ES-I3 (cell line): ENCODE data around the gene PRXL2C.
"Not testable (repeated sequence)": the region's sequence is repeated elsewhere in the genome, so short reads cannot be mapped to it uniquely, and the experiment has no call there.

Source experiments
- H3K36me3 ChIP-seq: 2 replicates; pipeline ENCODE4 v1.6.1; 2013; ENCODE audit warnings: mild to moderate bottlenecking, low read length, control low read depth, moderate library complexity; ENCODE audit not compliant: insufficient read depth
- H3K4me1 ChIP-seq: 2 replicates; pipeline ENCODE4 v1.6.1; 2013; ENCODE audit warnings: mild to moderate bottlenecking, control low read depth, low read length; ENCODE audit not compliant: insufficient read depth
- H3K9ac ChIP-seq: 2 replicates; pipeline ENCODE4 v1.6.1; 2013; ENCODE audit warnings: low read depth, mild to moderate bottlenecking, low read length, moderate library complexity
- H3K9me3 ChIP-seq: 2 replicates; pipeline ENCODE4 v1.6.1; 2013; ENCODE audit warnings: mild to moderate bottlenecking, low read length, moderate library complexity; ENCODE audit not compliant: control insufficient read depth, insufficient read depth

The PRXL2C gene, protein sequence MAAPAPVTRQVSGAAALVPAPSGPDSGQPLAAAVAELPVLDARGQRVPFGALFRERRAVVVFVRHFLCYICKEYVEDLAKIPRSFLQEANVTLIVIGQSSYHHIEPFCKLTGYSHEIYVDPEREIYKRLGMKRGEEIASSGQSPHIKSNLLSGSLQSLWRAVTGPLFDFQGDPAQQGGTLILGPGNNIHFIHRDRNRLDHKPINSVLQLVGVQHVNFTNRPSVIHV

DNA sequence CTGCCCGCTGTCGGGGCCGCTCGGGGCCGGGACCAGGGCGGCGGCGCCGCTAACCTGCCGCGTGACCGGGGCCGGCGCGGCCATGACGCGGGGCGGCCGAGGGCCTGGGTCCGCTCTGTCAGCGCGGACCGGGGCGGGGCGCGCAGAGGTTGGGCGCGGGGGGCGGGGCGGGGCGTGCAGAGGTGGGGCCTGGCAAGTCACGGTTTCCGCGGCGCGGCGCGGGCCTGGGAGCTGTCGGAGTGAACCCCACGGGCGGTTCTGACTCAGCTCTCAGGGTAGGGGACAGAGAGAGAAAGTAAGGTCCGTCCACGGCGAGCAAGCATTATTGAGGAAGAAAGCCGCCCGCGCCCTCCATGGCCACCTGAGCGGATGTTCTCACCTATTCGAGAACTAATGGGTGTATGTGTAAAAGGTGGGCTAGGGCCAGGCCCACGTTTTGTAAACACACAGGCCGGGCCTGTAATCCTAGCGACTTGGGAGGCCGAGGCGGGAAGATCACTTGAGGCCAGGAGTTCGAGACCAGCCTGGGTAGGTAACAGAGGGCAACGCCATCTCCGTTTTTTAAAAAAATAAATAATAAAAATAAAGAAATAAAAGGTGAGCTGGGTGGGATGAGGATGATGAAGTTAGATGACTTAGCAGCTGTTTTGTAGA, at the start of gene PRXL2C:
Gene PRXL2C, minus strand, starts transcription at position 120 of the 654 bp plus-strand sequence. Its CDS starts 36 bp downstream, at position 84.
- Histone ChIP-seq H3K4me1 (no peaks in the 10 kb centered on the region; the same call in 1 of the 2 replicates), H3K9me3 (no peaks in the 10 kb centered on the region), H3K36me3 (no peaks in the 10 kb centered on the region), H3K9ac (peak within 1 kb of the TSS; percentile 63)

DNA sequence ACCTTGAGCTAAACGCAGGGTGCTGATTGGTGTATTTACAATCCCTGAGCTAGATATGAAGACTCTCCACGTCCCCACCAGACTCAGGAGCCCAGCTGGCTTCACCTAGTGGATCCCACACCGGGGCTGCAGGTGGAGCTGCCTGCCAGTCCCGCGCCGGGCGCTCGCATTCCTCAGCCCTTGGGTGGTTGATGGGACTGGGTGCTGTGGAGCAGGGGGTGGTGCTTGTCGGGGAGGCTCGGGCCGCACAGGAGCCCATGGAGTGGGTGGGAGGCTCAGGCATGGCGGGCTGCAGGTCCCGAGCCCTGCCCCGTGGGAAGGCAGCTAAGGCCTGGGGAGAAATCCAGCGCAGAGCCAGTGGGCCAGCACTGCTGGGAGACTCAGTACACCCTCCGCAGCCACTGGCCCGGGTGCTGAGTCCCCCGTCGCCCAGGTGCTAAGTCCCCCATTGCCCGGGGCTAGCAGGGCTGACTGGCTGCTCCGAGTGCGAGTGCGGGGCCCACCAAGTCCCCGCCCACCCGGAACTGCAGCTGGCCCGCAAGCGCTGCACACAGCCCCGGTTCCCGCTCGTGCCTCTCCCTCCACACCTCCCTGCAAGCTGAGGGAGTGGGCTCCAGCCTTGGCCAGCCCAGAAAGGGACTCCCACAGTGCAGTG, 45.7 kb upstream of the PRXL2C start:
- not testable (repeated sequence) for H3K9me3 ChIP-seq, H3K4me1 ChIP-seq, H3K9ac ChIP-seq, H3K36me3 ChIP-seq

GRCh38 chr9:96691326-96691725, 36.2 kb upstream of the PRXL2C start:
- no peaks in the 10 kb centered on the region for H3K4me1 ChIP-seq
- no peaks in the 10 kb centered on the region for H3K36me3 ChIP-seq
- H3K9ac ChIP-seq, result no peak overlapping the region
- peaks cover 7% of the 10 kb centered on the region; the same call in 1 of the 2 replicates for H3K9me3 ChIP-seq

DNA sequence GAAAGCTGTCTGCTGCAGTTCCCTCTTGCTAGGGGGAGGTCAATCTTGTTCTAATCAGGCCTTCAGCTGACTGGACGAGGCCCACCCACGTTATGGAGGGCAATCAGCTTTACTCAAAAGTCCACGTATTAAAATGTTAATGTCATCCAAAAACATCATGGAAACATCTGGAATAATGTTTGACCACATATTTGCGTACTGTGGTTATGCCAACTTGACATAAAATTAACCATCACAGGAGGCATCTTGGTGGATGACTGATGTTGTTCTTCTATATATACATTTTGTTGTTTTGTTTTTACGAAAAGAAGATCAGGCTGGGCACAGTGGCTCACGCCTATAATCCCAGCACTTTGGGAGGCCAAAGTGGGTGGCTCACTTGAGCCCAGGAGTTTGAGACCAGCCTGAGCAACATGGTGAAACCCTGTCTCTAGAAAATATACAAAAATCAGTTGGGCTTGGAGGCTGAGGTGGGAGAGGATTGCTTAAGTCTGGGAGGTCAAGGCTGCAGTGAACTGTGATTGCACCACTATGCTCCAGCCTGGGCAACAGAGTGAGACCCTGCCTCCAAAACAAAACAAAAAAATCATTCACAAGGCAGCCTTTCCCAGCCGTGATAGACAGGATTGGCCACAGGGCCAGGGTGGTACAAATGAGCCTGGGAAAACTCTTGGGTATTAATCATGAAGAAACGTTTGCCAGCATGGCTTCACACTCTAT, 33.8 kb upstream of the PRXL2C start:
- no peaks in the 10 kb centered on the region for H3K36me3 ChIP-seq
- no peak overlapping the region for H3K9ac ChIP-seq
- H3K4me1 ChIP-seq, result no peaks in the 10 kb centered on the region
- peaks cover 7% of the 10 kb centered on the region; the same call in 1 of the 2 replicates for H3K9me3 ChIP-seq

- Histone ChIP-seq H3K4me1 (no peaks in the 10 kb centered on the region), H3K9ac (no peak overlapping the region), H3K36me3 (no peaks in the 10 kb centered on the region), H3K9me3 (peaks cover 7% of the 10 kb centered on the region; the same call in 1 of the 2 replicates)
Observed at GRCh38 chr9:96688187-96688586, 33.1 kb upstream of the PRXL2C start.

DNA sequence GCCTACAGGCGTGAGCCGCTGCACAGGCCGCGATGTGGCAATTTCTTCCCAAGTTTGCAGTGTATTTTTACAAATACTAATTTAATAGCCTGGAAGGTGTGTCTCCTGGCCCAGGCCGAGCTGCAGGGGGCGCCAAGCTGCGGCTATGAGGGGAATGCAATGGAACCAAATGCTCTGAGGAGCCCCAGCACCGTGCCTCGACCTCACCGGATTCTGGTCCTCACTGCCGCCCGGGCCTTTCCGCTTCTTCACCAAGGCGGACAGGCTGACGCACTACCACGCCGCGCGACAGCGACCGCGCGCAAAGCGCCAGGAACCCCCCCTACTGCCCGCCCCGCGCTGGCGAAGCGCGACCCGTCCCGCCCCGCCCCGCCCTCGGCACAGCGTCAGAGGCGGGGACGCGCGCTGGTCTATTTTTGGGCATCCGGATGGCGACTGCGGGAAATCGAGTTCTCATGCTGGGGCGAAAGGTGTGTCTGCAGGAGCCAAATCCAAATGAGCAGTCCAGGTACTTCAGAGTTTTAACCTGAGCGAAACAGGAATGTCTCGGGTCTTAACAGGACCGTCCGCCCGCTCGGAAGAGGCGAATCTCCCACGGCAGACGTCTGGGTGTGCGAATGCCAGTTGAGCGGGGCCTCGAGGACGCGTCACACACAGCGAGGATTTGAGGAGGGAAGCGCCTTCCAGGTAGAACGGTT, 31.7 kb upstream of the PRXL2C start:
- Histone ChIP-seq H3K9me3 (peaks cover 4% of the 10 kb centered on the region; the same call in 1 of the 2 replicates), H3K9ac (peak overlapping the region; percentile 54; the same call in 1 of the 2 replicates), H3K36me3 (no peaks in the 10 kb centered on the region), H3K4me1 (no peaks in the 10 kb centered on the region)

DNA sequence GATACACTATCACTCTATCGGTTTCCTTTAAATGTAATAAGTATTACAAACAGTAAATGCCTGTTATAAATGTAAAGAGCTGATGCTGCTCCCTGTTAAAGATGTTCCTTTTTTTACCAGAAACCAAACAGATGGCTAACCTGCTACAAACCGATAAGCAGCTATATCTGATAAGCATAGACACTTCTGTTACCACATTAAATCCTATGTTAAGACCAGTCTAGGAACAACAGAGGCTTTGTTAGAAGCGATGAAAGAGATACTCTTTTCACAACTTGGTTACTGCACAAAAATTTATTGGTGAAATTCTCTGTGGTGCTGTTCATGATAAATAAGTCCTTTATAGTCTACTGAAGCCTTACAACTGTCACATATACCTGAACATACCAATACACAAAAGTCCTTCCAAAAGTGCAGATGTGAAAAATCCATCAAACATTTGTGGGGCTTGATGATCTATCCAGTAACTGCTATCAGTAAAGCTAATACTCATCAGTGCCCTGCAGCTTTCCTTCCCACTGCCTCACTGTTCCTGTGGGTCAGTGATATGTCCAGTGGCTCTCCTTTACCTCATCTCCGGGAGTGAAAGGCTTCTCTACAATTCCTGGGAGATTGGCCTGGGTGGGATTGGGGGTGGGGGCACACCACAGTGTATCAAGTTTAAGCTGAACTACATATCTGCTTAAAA, 25.8 kb upstream of the PRXL2C start:
- Histone ChIP-seq H3K36me3 (no peaks in the 10 kb centered on the region), H3K9me3 (no peaks in the 10 kb centered on the region; the same call in 1 of the 2 replicates), H3K9ac (no peak overlapping the region), H3K4me1 (no peaks in the 10 kb centered on the region)

DNA sequence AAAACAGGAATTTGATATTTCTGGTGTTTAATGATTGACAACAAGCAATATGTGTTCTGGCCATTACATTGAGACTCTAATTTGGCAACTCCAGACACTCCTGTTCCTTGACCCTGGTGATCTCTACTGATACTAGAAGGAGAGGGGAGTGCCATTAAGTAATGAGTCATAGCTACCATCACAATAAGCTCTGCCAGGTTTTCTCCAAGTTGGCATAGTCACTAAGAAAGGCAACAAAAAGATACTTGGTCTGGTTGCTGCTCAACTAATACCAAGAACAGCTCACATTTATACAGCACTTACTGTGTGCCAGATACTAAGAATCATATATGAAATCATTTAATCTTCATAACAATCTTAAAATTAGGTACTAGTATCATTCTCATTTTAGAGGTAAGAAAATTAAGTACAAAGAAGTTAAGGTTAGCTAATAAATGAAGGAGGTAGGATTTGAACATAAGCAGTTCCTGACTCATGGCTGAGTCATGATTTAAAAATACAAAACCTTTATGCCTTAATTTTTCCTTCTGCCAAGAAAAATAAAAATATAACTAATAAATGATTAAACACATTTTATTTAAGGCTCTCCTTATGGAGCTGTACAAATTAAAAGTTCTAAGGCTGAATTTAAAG, 19.9 kb upstream of the PRXL2C start:
- no peak overlapping the region for H3K9ac ChIP-seq
- H3K36me3 ChIP-seq, result no peaks in the 10 kb centered on the region
- no peaks in the 10 kb centered on the region for H3K4me1 ChIP-seq
- H3K9me3 ChIP-seq, result no peaks in the 10 kb centered on the region

GRCh38 chr9:96673786-96674185, 18.7 kb upstream of the PRXL2C start:
- not testable (repeated sequence) for H3K9me3 ChIP-seq, H3K9ac ChIP-seq, H3K36me3 ChIP-seq, H3K4me1 ChIP-seq

DNA sequence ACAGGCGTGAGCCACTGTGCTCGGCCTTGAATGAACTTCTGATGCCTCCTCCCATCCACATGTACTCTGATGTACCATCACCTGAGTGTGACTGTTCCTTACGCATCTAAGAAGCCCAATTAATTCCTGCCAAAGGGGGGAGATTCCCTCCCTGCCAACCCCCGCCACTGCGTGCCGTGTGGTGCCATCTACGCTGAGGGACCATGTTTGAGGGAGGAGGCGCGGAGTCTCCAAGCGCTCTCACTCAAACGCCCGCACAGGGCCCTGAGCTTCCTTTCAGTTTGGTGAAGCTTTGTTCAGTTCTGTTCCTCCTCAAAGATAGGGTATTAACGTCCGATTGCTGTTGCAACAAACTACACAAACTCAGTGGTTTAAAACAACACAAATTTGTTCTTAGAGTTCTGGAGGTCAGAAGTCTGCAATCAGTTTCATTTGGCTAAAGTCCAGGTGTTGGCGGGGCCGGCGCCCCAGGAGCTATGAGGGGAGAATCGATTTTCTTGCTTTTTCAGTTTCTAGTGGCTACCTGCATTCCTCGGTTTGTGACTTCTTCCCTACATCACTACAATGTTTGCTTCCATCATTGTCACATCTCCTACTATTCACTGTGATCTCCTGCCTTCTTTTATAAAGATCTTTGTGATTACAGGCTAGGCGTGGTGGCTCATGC, 13.9 kb upstream of the PRXL2C start:
- H3K36me3 ChIP-seq, result no peaks in the 10 kb centered on the region
- H3K9me3 ChIP-seq, result no peaks in the 10 kb centered on the region
- no peaks in the 10 kb centered on the region; the same call in 1 of the 2 replicates for H3K4me1 ChIP-seq
- no peak overlapping the region for H3K9ac ChIP-seq

- Histone ChIP-seq H3K4me1 (no peaks in the 10 kb centered on the region; the same call in 1 of the 2 replicates), H3K9me3 (no peaks in the 10 kb centered on the region), H3K9ac (no peak overlapping the region), H3K36me3 (no peaks in the 10 kb centered on the region)
Observed at GRCh38 chr9:96667363-96667728, 12.2 kb upstream of the PRXL2C start.

DNA sequence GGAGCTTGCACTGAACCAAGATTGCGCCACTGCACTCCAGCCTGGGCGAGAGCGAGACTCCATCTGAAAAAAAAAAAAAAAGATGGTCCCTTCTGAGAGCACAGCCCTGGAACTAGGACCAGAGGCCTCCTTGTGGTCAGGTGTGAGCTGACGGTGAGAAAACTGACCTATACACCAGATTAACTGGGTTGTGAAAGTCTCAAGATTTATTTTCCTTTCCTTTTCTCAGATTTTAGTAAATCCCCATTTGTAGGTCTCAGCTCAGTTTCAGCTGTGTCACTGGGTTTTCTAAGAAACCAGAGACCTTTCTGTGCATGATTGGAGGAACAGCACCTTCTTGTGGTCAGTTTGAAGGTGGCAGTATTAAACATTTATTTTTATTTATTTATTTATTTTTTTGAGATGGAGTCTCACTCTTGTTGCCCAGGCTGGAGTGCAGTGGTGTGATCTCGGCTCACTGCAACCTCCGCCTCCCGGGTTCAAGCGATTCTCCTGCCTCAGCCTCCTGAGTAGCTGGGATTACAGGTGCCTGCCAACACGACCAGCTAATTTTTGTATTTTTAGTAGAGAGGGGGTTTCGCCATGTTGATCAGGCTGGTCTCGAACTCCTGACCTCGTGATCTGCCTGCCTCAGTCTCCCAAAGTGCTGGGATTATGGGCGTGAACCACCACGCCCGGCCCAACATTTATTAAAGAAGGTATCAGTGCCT, 11.7 kb upstream of the PRXL2C start:
- H3K9ac ChIP-seq, H3K4me1 ChIP-seq, H3K9me3 ChIP-seq, H3K36me3 ChIP-seq: not testable (repeated sequence)
